Fibroblast of lung (primary cell): Measurements from ENCODE around the gene DHX35.

ENCODE experiments used
- CTCF ChIP-seq, 2 donors: IDR thresholded peaks in 1 of 2; conservative IDR thresholded peaks in 1 of 2; 1 replicate in 1 of 2; 2 replicates in 1 of 2; pipeline ENCODE4 v1.5.1; 2011 to 2012; ENCODE audit warnings: low read length in 2 of 2, control low read depth in 1 of 2, inconsistent platforms in 1 of 2, low read depth in 1 of 2, mild to moderate bottlenecking in 1 of 2
- EZH2 ChIP-seq: IDR thresholded peaks from 2 replicates; pipeline ENCODE4 v1.5.1; 2012; ENCODE audit warnings: low read length, control low read depth, mild to moderate bottlenecking; ENCODE audit errors: missing control alignments

DNA sequence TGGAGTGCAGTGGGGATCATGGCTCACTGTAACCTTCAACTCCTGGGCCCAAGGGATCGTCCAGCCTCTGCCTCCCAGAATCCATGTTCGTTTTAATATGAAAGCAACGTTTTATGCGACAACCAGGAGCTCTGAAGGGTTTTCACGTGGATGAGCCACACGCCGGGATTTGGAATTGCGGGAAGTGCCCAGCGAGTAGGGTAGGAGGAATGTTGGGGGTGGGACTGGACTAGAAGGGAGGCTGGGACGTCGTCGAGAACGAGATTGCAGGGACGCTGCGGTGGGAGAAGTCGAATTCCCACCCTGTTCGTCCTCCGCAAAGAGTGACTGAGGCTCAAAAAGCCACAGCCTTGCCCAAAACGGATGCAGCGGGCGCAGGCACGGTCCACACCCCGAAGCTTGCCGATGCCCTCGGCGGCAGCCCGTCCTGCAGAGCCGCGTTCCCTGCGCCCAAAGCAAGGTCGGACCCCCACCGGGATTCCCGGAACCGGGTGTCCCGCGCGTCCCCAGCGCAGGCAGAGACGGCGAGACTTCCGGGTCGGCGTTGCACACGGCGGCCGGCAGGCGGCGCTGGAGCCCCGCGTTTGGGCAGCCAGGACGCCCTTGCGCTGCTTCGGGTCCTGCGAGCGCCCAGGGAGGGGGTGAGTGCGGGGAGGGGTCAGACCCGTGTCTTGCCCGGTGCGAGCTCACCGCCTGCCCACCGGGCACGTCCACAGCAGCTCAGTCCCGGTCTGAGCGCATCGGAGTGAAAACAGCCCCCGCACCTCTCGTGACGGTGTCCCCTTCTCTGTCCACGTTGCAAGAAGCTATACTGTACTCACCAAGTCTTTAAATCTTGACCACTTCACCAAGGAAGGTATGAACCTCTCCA is 87.8 kb downstream of the DHX35 start:
- TF ChIP-seq EZH2 (no peak), CTCF (conservative IDR thresholded peaks at IDR 0.05 in 1 of 2, IDR thresholded peaks at IDR 0.05 in 1 of 2; ENCODE audit: low read depth in 1 of 2, low read length in 2 of 2) (peak; percentile 81 to 95)
